ENCODE data around the gene SPANXA2. TPM values are rescaled to one million over a fixed set of nuclear protein-coding genes. Genes with fewer than 3 reads are reported as not detected.
"Not testable (repeated sequence)": the region's sequence is repeated elsewhere in the genome, so short reads cannot be mapped to it uniquely, and the experiment has no call there.

Gene SPANXA2, protein sequence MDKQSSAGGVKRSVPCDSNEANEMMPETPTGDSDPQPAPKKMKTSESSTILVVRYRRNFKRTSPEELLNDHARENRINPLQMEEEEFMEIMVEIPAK
- polyA plus RNA-seq (2013), result not detected

GRCh38 chrX:141589408-141589807 is at the start of gene SPANXA2:
SPANXA2 (plus strand) TSS chrX:141589708; CDS start chrX:141589768, 60 bp downstream.
- H3K4me1 ChIP-seq (ENCODE audit: control extremely low read depth in 1 of 4, control insufficient read depth in 4 of 4, insufficient read depth in 4 of 4, low read length in 3 of 4); H3K36me3 ChIP-seq (ENCODE audit: control insufficient read depth in 4 of 4, insufficient read depth in 4 of 4, low read length in 3 of 4); H3K27ac ChIP-seq (ENCODE audit: insufficient read depth in 1 of 2, low read depth in 1 of 2, low read length in 2 of 2, poor library complexity in 1 of 2, severe bottlenecking in 2 of 2); DNase-seq; H3K9me3 ChIP-seq (ENCODE audit: control extremely low read depth in 1 of 5, control insufficient read depth in 4 of 5, insufficient read depth in 2 of 5, low read depth in 1 of 5, low read length in 4 of 5); POLR2A ChIA-PET; H3K27me3 ChIP-seq (replicated peaks in 2 of 5; ENCODE audit: control insufficient read depth in 4 of 5, insufficient read depth in 5 of 5, low read length in 4 of 5); H3K4me3 ChIP-seq (ENCODE audit: control insufficient read depth in 1 of 7, extremely low read depth in 1 of 7, insufficient read depth in 4 of 7, low read depth in 2 of 7, low read length in 6 of 7); CTCF ChIA-PET: not testable (repeated sequence)
- WGBS (ENCODE audit: insufficient coverage), result no CpG with 5 or more reads among the region's 10 CpGs

GRCh38 chrX:141542551-141542950 is 47.0 kb upstream of the SPANXA2 start:
- no CpG with 5 or more reads among the region's 16 CpGs for WGBS (ENCODE audit: insufficient coverage)
- H3K4me3 ChIP-seq (ENCODE audit: control insufficient read depth in 1 of 7, extremely low read depth in 1 of 7, insufficient read depth in 4 of 7, low read depth in 2 of 7, low read length in 6 of 7); H3K27ac ChIP-seq (ENCODE audit: insufficient read depth in 1 of 2, low read depth in 1 of 2, low read length in 2 of 2, poor library complexity in 1 of 2, severe bottlenecking in 2 of 2); H3K4me1 ChIP-seq (ENCODE audit: control extremely low read depth in 1 of 4, control insufficient read depth in 4 of 4, insufficient read depth in 4 of 4, low read length in 3 of 4); POLR2A ChIA-PET; CTCF ChIA-PET; H3K9me3 ChIP-seq (ENCODE audit: control extremely low read depth in 1 of 5, control insufficient read depth in 4 of 5, insufficient read depth in 2 of 5, low read depth in 1 of 5, low read length in 4 of 5); H3K27me3 ChIP-seq (replicated peaks in 2 of 5; ENCODE audit: control insufficient read depth in 4 of 5, insufficient read depth in 5 of 5, low read length in 4 of 5); DNase-seq; H3K36me3 ChIP-seq (ENCODE audit: control insufficient read depth in 4 of 4, insufficient read depth in 4 of 4, low read length in 3 of 4): not testable (repeated sequence)

GRCh38 chrX:141584638-141585037 is 4.9 kb upstream of the SPANXA2 start, which contains the start of gene SPANXA1:
SPANXA1 (minus strand) TSS chrX:141584738; CDS start chrX:141584678, 60 bp downstream.
- H3K9me3 ChIP-seq (ENCODE audit: control extremely low read depth in 1 of 5, control insufficient read depth in 4 of 5, insufficient read depth in 2 of 5, low read depth in 1 of 5, low read length in 4 of 5); H3K4me1 ChIP-seq (ENCODE audit: control extremely low read depth in 1 of 4, control insufficient read depth in 4 of 4, insufficient read depth in 4 of 4, low read length in 3 of 4); CTCF ChIA-PET; POLR2A ChIA-PET; H3K27me3 ChIP-seq (replicated peaks in 2 of 5; ENCODE audit: control insufficient read depth in 4 of 5, insufficient read depth in 5 of 5, low read length in 4 of 5); H3K4me3 ChIP-seq (ENCODE audit: control insufficient read depth in 1 of 7, extremely low read depth in 1 of 7, insufficient read depth in 4 of 7, low read depth in 2 of 7, low read length in 6 of 7); H3K27ac ChIP-seq (ENCODE audit: insufficient read depth in 1 of 2, low read depth in 1 of 2, low read length in 2 of 2, poor library complexity in 1 of 2, severe bottlenecking in 2 of 2); DNase-seq; H3K36me3 ChIP-seq (ENCODE audit: control insufficient read depth in 4 of 4, insufficient read depth in 4 of 4, low read length in 3 of 4): not testable (repeated sequence)
- WGBS (ENCODE audit: insufficient coverage), result no CpG with 5 or more reads among the region's 10 CpGs

GRCh38 chrX:141609111-141609510 is 19.6 kb downstream of the SPANXA2 start:
- H3K27ac ChIP-seq (ENCODE audit: insufficient read depth in 1 of 2, low read depth in 1 of 2, low read length in 2 of 2, poor library complexity in 1 of 2, severe bottlenecking in 2 of 2), result no peak overlapping the region
- H3K36me3 ChIP-seq (ENCODE audit: control insufficient read depth in 4 of 4, insufficient read depth in 4 of 4, low read length in 3 of 4), result no peaks in the 10 kb centered on the region
- no peak for DNase-seq
- no peak overlapping the region for H3K4me3 ChIP-seq (ENCODE audit: control insufficient read depth in 1 of 7, extremely low read depth in 1 of 7, insufficient read depth in 4 of 7, low read depth in 2 of 7, low read length in 6 of 7)
- ChIA-PET CTCF (no interaction called here), POLR2A (no interaction called here)
- H3K27me3 ChIP-seq (replicated peaks in 2 of 5; ENCODE audit: control insufficient read depth in 4 of 5, insufficient read depth in 5 of 5, low read length in 4 of 5), result no peaks in the 10 kb centered on the region
- H3K9me3 ChIP-seq (ENCODE audit: control extremely low read depth in 1 of 5, control insufficient read depth in 4 of 5, insufficient read depth in 2 of 5, low read depth in 1 of 5, low read length in 4 of 5), result no peaks in the 10 kb centered on the region
- 100% methylated on average over 1 of the region's 1 CpG for WGBS (ENCODE audit: insufficient coverage)
- H3K4me1 ChIP-seq (ENCODE audit: control extremely low read depth in 1 of 4, control insufficient read depth in 4 of 4, insufficient read depth in 4 of 4, low read length in 3 of 4), result no peaks in the 10 kb centered on the region

- Histone ChIP-seq H3K4me3 (ENCODE audit: control insufficient read depth in 1 of 7, extremely low read depth in 1 of 7, insufficient read depth in 4 of 7, low read depth in 2 of 7, low read length in 6 of 7) (no peak overlapping the region), H3K4me1 (ENCODE audit: control extremely low read depth in 1 of 4, control insufficient read depth in 4 of 4, insufficient read depth in 4 of 4, low read length in 3 of 4) (no peaks in the 10 kb centered on the region), H3K9me3 (ENCODE audit: control extremely low read depth in 1 of 5, control insufficient read depth in 4 of 5, insufficient read depth in 2 of 5, low read depth in 1 of 5, low read length in 4 of 5) (no peaks in the 10 kb centered on the region), H3K36me3 (ENCODE audit: control insufficient read depth in 4 of 4, insufficient read depth in 4 of 4, low read length in 3 of 4) (no peaks in the 10 kb centered on the region), H3K27ac (ENCODE audit: insufficient read depth in 1 of 2, low read depth in 1 of 2, low read length in 2 of 2, poor library complexity in 1 of 2, severe bottlenecking in 2 of 2) (no peak overlapping the region), H3K27me3 (replicated peaks in 2 of 5; ENCODE audit: control insufficient read depth in 4 of 5, insufficient read depth in 5 of 5, low read length in 4 of 5) (no peaks in the 10 kb centered on the region)
- ChIA-PET CTCF (no interaction called here), POLR2A (no interaction called here)
- no peak for DNase-seq
- 66% methylated on average over 2 of the region's 2 CpGs for WGBS (ENCODE audit: insufficient coverage)
Observed at GRCh38 chrX:141619336-141619735, 29.8 kb downstream of the SPANXA2 start.

DNA sequence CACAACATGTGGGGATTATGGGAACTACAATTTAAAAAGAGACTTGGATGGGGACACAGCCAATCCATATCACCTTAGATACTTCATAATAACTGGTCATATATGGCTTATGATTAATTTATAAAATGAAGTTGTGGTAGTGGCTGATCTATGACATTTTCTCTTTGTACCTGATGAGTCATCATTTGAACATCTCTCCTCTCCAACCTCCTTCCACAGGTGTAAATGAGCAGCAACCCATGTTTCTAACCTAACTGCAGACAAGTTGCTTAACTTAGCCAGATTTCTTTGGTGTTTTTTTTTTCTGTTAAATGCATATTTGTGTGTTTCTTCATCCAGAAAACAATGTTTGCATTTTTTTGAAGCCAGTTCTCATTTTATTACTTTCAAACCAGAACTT is 42.6 kb downstream of the SPANXA2 start:
- Histone ChIP-seq H3K4me1 (ENCODE audit: control extremely low read depth in 1 of 4, control insufficient read depth in 4 of 4, insufficient read depth in 4 of 4, low read length in 3 of 4) (no peaks in the 10 kb centered on the region), H3K27me3 (replicated peaks in 2 of 5; ENCODE audit: control insufficient read depth in 4 of 5, insufficient read depth in 5 of 5, low read length in 4 of 5) (no peaks in the 10 kb centered on the region), H3K36me3 (ENCODE audit: control insufficient read depth in 4 of 4, insufficient read depth in 4 of 4, low read length in 3 of 4) (no peaks in the 10 kb centered on the region), H3K4me3 (ENCODE audit: control insufficient read depth in 1 of 7, extremely low read depth in 1 of 7, insufficient read depth in 4 of 7, low read depth in 2 of 7, low read length in 6 of 7) (no peak overlapping the region), H3K27ac (ENCODE audit: insufficient read depth in 1 of 2, low read depth in 1 of 2, low read length in 2 of 2, poor library complexity in 1 of 2, severe bottlenecking in 2 of 2) (no peak overlapping the region), H3K9me3 (ENCODE audit: control extremely low read depth in 1 of 5, control insufficient read depth in 4 of 5, insufficient read depth in 2 of 5, low read depth in 1 of 5, low read length in 4 of 5) (no peaks in the 10 kb centered on the region)
- CTCF ChIA-PET, result no interaction called here
- POLR2A ChIA-PET, result no interaction called here
- DNase-seq, result no peak

GRCh38 chrX:141638550-141638949 is 49.0 kb downstream of the SPANXA2 start:
- H3K9me3 ChIP-seq (ENCODE audit: control extremely low read depth in 1 of 5, control insufficient read depth in 4 of 5, insufficient read depth in 2 of 5, low read depth in 1 of 5, low read length in 4 of 5), result no peaks in the 10 kb centered on the region
- ChIA-PET POLR2A (no interaction called here), CTCF (no interaction called here)
- no peaks in the 10 kb centered on the region for H3K27me3 ChIP-seq (replicated peaks in 2 of 5; ENCODE audit: control insufficient read depth in 4 of 5, insufficient read depth in 5 of 5, low read length in 4 of 5)
- H3K27ac ChIP-seq (ENCODE audit: insufficient read depth in 1 of 2, low read depth in 1 of 2, low read length in 2 of 2, poor library complexity in 1 of 2, severe bottlenecking in 2 of 2), result no peak overlapping the region
- H3K36me3 ChIP-seq (ENCODE audit: control insufficient read depth in 4 of 4, insufficient read depth in 4 of 4, low read length in 3 of 4), result no peaks in the 10 kb centered on the region
- no peak overlapping the region for H3K4me3 ChIP-seq (ENCODE audit: control insufficient read depth in 1 of 7, extremely low read depth in 1 of 7, insufficient read depth in 4 of 7, low read depth in 2 of 7, low read length in 6 of 7)
- H3K4me1 ChIP-seq (ENCODE audit: control extremely low read depth in 1 of 4, control insufficient read depth in 4 of 4, insufficient read depth in 4 of 4, low read length in 3 of 4), result no peaks in the 10 kb centered on the region
- 38% methylated on average over 1 of the region's 1 CpG for WGBS (ENCODE audit: insufficient coverage)
- DNase-seq, result no peak
